Gastroesophageal sphincter (tissue), 3 donors: Measurements from ENCODE around the gene TRNT1.

Experiments used
- CTCF ChIP-seq, 4 experiments: fragments of 200-600 bp in 2 of 4; fragments of 450-650 bp in 2 of 4; sonication (generic) in 1 of 4; IDR thresholded peaks; one replicate each; pipeline ENCODE4 v1.5.1; 2017 to 2019; ENCODE audit warnings: antibody characterized with exemption in 4 of 4, mild to moderate bottlenecking in 2 of 4, moderate library complexity in 2 of 4
- EP300 ChIP-seq: sonication (generic); formaldehyde crosslinking; IDR thresholded peaks from one replicate; pipeline ENCODE4 v1.6.1; 2017; ENCODE audit warnings: antibody characterized with exemption, mild to moderate bottlenecking
- POLR2A ChIP-seq, 2 donors: fragments of 450-650 bp; IDR thresholded peaks; one replicate each; pipeline ENCODE4 v1.6.1; 2017; ENCODE audit warnings: antibody characterized with exemption in 2 of 2, mild to moderate bottlenecking in 2 of 2, moderate library complexity in 1 of 2
- POLR2AphosphoS5 ChIP-seq: sonication (generic); formaldehyde crosslinking; IDR thresholded peaks from one replicate; pipeline ENCODE4 v1.6.1; 2017; ENCODE audit warnings: antibody characterized with exemption

- TF ChIP-seq CTCF (IDR thresholded peaks at IDR 0.05), result no peak
- no peak for TF ChIP-seq POLR2AphosphoS5
- TF ChIP-seq EP300, result no peak
- no peak for TF ChIP-seq POLR2A (IDR thresholded peaks at IDR 0.05)
These were observed 40.5 kb upstream of the TRNT1 start for GRCh38 chr3:3086239-3086638.
